ENCODE results near the gene TBPL1. TPM values are rescaled to one million over a fixed set of nuclear protein-coding genes. Genes with fewer than 3 reads are reported as not detected.
"Not testable (repeated sequence)": the region's sequence is repeated elsewhere in the genome, so short reads cannot be mapped to it uniquely, and the experiment has no call there.

The TBPL1 gene
- total and polyA plus RNA-seq, 12 donors, result 5.1 to 21.0 (median 16.8) TPM

GRCh38 chr6:133967347-133967746, 14.3 kb downstream of the TBPL1 start:
- Histone ChIP-seq H3K27ac (no peak overlapping the region), H3K4me3 (no peak overlapping the region), H3K36me3 (replicated peaks in 1 of 2) (no peaks in the 10 kb centered on the region), H3K4me1 (replicated peaks in 1 of 2) (peaks cover 0 to 10% of the 10 kb centered on the region in 2 donors), H3K27me3 (no peaks in the 10 kb centered on the region), H3K9me3 (replicated peaks in 1 of 3) (no peaks in the 10 kb centered on the region)
- WGBS, 4 donors, result 91 to 95% (median 93%) methylated on average over 4 of the region's 4 CpGs
- intact Hi-C loops (cut with DNase I), result no loop called here
- TF ChIP-seq CTCF (IDR thresholded peaks at IDR 0.05), result no peak
- TF ChIP-seq POLR2A (IDR thresholded peaks at IDR 0.05), result no peak
- DNase-seq, result no peak

GRCh38 chr6:133967835-133968234, 14.8 kb downstream of the TBPL1 start:
- H3K4me3 ChIP-seq; H3K27ac ChIP-seq; intact Hi-C loops (cut with DNase I); H3K4me1 ChIP-seq (replicated peaks in 1 of 2); H3K27me3 ChIP-seq; H3K9me3 ChIP-seq (replicated peaks in 1 of 3); H3K36me3 ChIP-seq (replicated peaks in 1 of 2): not testable (repeated sequence)
- DNase-seq, result peak in 2 of 7 donors; percentile 18 to 30
- WGBS, 4 donors, result 88 to 91% (median 90%) methylated on average over 8 of the region's 8 CpGs

- 67 to 75% (median 70%) methylated on average over 1 of the region's 1 CpG for WGBS, 4 donors
- Histone ChIP-seq H3K27ac (no peak overlapping the region), H3K27me3 (no peaks in the 10 kb centered on the region), H3K4me1 (replicated peaks in 1 of 2) (peaks cover 0 to 10% of the 10 kb centered on the region in 2 donors), H3K9me3 (replicated peaks in 1 of 3) (no peaks in the 10 kb centered on the region), H3K36me3 (replicated peaks in 1 of 2) (no peaks in the 10 kb centered on the region), H3K4me3 (no peak overlapping the region)
- intact Hi-C loops (cut with DNase I), result no loop called here
- no peak for DNase-seq
- TF ChIP-seq POLR2A (IDR thresholded peaks at IDR 0.05) (no peak), CTCF (IDR thresholded peaks at IDR 0.05) (no peak)
These were observed 16.4 kb downstream of the TBPL1 start for GRCh38 chr6:133969285-133969920.

GRCh38 chr6:133969921-133970295, 16.9 kb downstream of the TBPL1 start:
- TF ChIP-seq POLR2A (IDR thresholded peaks at IDR 0.05), result no peak
- TF ChIP-seq CTCF (IDR thresholded peaks at IDR 0.05), result no peak
- DNase-seq, result no peak
- Histone ChIP-seq H3K9me3 (replicated peaks in 1 of 3) (no peaks in the 10 kb centered on the region), H3K4me3 (no peak overlapping the region), H3K36me3 (replicated peaks in 1 of 2) (no peaks in the 10 kb centered on the region), H3K27me3 (no peaks in the 10 kb centered on the region), H3K27ac (no peak overlapping the region), H3K4me1 (replicated peaks in 1 of 2) (peaks cover 0 to 10% of the 10 kb centered on the region in 2 donors)
- 68 to 85% (median 74%) methylated on average over 2 of the region's 2 CpGs for WGBS, 4 donors
- intact Hi-C loops (cut with DNase I), result loop anchor here (5.0 kb wide), 1 partner anchor 92 kb away; no protein-coding TSS in a partner anchor

- no peak for TF ChIP-seq CTCF (IDR thresholded peaks at IDR 0.05)
- Histone ChIP-seq H3K36me3 (replicated peaks in 1 of 2) (no peaks in the 10 kb centered on the region), H3K4me3 (no peak overlapping the region), H3K27me3 (no peaks in the 10 kb centered on the region), H3K27ac (no peak overlapping the region), H3K4me1 (replicated peaks in 1 of 2) (peaks cover 0 to 10% of the 10 kb centered on the region in 2 donors), H3K9me3 (replicated peaks in 1 of 3) (no peaks in the 10 kb centered on the region)
- DNase-seq, result no peak
- intact Hi-C loops (cut with DNase I), result loop anchor here (5.0 kb wide), 1 partner anchor 90 kb away; no protein-coding TSS in a partner anchor
- WGBS, 4 donors, result 66 to 78% (median 71%) methylated on average over 1 of the region's 1 CpG
These were observed 18.8 kb downstream of the TBPL1 start for GRCh38 chr6:133971861-133972260.

Measured in adrenal gland (tissue), 12 donors.